Stimulated activated CD8-positive, alpha-beta memory T cell treated with anti-CD3 and anti-CD28 coated beads, Interleukin-7, amount 100 ng/mL, for 1 hour (primary cell): ENCODE results near the gene RXRB.
"Not testable (repeated sequence)": the region's sequence is repeated elsewhere in the genome, so short reads cannot be mapped to it uniquely, and the experiment has no call there.

ENCODE experiments used
- DNase-seq, 2 donors: peaks; one replicate each; pipeline ENCODE4 v3.0.0-alpha.2; 2020; ENCODE audit warnings: low read depth in 2 of 2

Gene RXRB

GRCh38 chr6:33163540-33163939, 36.9 kb downstream of the RXRB start:
- DNase-seq: no peak

- DNase-seq: peak; percentile 77
These were observed 38.8 kb downstream of the RXRB start for GRCh38 chr6:33161354-33162331.

DNA sequence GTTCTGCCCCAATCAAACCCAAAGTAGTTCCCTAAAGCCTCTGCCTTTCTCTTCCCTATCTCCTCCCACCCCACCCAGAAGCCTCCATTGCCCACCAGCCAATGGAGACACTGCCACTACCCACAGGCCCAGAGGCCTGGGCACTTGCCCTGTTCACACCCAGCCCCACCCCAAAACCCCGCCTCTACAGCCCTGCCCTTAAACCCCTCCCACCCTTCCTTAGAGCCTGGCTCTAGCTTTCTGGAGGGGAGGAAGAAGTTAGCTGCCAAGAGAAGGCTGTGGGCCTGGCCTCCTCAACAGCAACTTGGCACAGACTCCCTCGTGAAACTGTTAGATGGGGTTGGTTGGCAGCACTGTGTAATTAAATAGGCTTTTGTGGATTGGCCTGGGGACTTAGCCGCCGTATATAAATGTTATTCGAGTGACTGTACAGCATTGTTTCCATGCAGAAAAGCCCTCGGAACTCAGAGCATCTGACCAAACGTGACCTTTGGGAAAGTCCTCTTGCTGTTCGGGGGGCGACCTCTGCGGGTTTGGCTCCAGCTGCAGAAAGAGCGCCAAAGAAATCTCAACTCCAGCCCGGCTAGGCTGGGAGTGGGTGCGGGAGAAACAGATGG, 39.6 kb downstream of the RXRB start:
- DNase-seq: no peak

- no peak for DNase-seq
These were observed 40.4 kb downstream of the RXRB start for GRCh38 chr6:33160096-33160495.

GRCh38 chr6:33156964-33157363, 43.5 kb downstream of the RXRB start:
- no peak for DNase-seq

DNA sequence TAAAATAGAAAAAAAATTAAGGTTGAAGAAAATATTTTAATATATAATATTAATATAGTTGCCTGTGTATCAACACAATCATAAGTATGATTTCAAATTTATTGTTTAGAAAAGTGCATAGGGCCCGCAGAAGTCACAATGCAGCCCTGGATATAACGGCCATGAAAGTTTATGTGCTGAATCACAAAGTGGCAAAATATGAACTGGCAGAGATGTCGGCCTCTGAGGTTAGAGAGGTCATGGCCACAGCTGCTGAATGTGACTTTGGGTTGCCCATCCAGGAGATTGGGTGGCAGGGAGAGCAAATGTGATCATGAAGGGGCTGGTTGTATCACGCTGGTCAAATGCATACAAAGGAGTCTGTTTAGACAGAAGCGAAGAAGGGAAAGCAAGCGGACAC, 43.9 kb downstream of the RXRB start:
- no peak for DNase-seq

DNA sequence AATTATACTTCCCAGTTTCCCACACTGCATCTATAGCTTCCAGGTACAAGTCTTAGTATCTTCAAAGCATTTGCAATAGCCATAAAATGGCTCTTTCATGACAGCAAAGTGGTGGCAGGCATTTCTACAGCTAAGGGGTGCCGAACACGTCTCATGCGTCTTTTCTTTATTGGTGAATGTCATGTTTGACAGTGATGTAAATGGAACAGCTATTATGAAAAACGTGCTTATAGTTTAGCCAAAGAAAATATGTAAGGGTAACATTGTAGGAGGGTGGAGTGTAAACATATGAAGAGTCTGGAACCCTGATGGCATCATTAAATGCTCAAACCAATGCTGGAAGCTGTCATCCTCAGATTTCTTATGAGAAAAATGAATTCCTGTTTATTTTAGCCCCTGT, 46.1 kb downstream of the RXRB start:
- no peak for DNase-seq

DNA sequence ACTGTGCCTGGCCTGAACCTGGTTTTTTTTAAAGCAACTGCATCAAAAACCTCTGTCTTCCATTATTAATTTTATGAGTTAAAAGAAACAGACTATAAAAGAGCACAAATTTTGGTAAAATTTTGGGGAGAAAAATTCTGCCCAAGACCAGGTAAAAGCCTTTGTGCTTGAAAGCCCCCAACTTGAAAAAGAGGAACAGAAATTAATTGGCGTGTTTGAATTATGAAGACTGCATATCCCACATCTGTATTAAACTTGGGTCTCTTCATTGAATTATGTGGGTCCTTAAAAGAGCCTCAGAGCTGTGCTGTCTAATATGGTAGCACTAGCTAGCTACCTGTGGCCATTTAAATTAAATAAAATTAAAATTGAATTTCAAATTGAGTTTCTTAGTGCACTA, 49.4 kb downstream of the RXRB start:
- DNase-seq: no peak

DNA sequence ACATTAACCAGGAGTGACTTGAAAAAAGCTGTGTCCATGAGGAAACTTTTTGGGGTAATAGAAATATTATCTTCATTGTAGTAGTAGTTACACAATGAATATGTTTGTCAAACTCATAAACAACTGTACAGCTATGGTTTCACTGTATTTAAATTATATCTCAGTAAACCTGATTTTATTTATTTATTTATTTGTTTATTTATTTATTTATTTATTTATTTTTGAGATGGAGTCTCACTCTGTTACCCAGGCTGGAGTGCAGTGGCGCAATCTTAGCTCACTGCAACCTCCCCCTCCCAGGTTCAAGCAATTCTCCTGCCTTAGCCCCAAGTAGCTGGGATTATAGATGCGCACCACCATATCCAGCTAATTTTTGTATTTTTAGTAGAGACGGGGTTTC, 49.9 kb downstream of the RXRB start:
- not testable (repeated sequence) for DNase-seq

DNA sequence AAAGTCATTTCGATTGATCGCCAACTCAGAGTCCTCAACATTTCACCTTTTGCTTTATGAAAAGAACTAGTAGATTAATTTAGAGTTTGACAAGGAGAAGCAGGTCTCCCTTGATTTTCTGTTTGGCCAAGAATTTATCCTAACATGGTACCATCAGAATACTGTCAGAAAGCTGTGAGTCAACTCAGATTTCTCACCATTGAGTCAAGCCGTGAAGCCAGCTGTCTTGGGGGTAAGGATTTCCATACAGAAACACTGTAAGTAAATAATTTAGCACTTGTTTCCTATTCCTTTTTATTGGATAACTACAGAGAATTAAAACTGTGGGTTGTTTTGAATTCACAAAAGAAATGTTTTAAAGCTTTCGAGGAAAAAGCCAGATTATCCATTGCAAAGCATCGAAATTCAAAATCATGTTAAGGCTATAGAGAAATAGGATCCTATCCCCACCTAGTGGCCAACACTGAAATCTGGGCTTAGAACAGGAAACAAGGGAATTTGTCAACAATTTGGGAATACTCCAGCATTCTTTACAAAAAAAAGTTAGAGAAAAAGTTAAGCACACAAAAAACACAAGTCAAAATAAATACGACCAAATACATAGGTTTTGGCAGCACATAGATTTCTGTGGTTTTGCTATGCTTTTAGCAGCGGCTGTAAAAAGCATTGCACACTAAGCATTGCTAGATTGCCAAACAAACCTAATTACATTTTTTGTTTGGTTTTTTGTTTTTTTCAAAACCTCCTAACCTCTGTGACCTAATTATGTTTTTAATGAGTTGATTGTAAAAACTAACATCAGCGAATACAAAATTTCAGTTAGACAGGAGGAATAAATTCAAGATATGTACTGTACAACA, 52.4 kb downstream of the RXRB start:
- no peak for DNase-seq

GRCh38 chr6:33144373-33144772, 56.1 kb downstream of the RXRB start:
- no peak for DNase-seq
